Cardiac muscle cell (in vitro differentiated cells and primary cell): ENCODE results near the gene ZNF740. TPM values are rescaled to one million over a fixed set of nuclear protein-coding genes. Genes with fewer than 3 reads are reported as not detected.
A peak's percentile ranks its signal among the peaks of the same experiment; 100 is the strongest.

Source experiments
- DNase-seq, 2 donors: peaks; one replicate each; pipeline versions ENCODE4 v3.0.0 to v3.0.0-alpha.2; 2010 to 2017; ENCODE audit warnings: low read depth in 1 of 2, low spot score in 1 of 2
- H3K27ac ChIP-seq: fragments of 200-600 bp; sonication (generic); 2 replicates; pipeline ENCODE4 v1.5.1; 2016
- H3K27me3 ChIP-seq: fragments of 200-600 bp; sonication (generic); 2 replicates; pipeline ENCODE4 v1.6.0; 2016; ENCODE audit warnings: control low read depth
- H3K36me3 ChIP-seq: fragments of 200-600 bp; sonication (generic); 2 replicates; pipeline ENCODE4 v1.5.1; 2016; ENCODE audit warnings: control low read depth
- H3K4me1 ChIP-seq: fragments of 200-600 bp; sonication (generic); 2 replicates; pipeline ENCODE4 v1.8.1; 2017; ENCODE audit warnings: low read depth, mild to moderate bottlenecking, mixed run types
- H3K4me3 ChIP-seq: fragments of 200-600 bp; sonication (generic); 2 replicates; pipeline ENCODE4 v1.5.1; 2016; ENCODE audit warnings: mild to moderate bottlenecking
- H3K9me3 ChIP-seq: fragments of 200-600 bp; sonication (generic); 2 replicates; pipeline ENCODE4 v1.5.1; 2017; ENCODE audit warnings: low read depth, mild to moderate bottlenecking, control low read depth
- polyA plus RNA-seq: library from polyadenylated mRNA; unstranded; fragments of >200 nt; fragmentation: Nextera tagmentation; extraction: Ambion mirVana; gene quantifications from 2 replicates; pipeline ENCODE4 v1.2.1, GENCODE V29; 2016
- total RNA-seq: library from RNA; depleted of rRNA; stranded (reverse); fragments of >200 nt; gene quantifications from 2 replicates; pipeline ENCODE4 v1.2.3, GENCODE V29; 2016
- TF ChIP-seq, protein P1 (sequence below): IDR thresholded peaks from 2 replicates; pipeline ENCODE4 v1.5.1; 2012; ENCODE audit warnings: low read depth, mild to moderate bottlenecking, low read length

Gene ZNF740
- total and polyA plus RNA-seq, 2 experiments from 2014 or later = 4.4 to 20.5 TPM

DNA sequence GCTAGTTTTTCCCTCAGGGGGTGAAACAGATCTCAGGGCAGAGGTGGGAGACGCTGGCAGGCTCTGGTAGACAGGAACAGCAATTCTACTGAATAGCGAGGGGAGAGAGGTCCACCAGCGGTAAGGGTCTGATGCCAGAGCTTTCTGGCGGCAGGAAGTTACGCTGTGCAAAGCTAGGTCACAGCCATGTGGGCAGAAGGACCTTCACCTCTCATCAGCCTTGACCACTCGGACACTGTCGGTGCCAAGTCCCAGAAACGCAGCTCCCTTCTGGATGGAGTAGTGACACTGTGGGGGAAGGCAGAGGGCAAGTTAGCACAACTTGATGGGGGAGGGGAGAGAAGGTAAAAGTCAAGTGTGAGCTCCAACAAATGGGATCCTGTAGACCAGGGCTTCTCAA, 10.3 kb upstream of the ZNF740 start:
- H3K27me3 ChIP-seq = no peaks in the 10 kb centered on the region
- no peaks in the 10 kb centered on the region for H3K36me3 ChIP-seq
- H3K9me3 ChIP-seq = no peaks in the 10 kb centered on the region
- no peak overlapping the region for H3K27ac ChIP-seq
- peaks cover 5% of the 10 kb centered on the region for H3K4me1 ChIP-seq
- DNase-seq = no peak
- TF ChIP-seq, protein P1, sequence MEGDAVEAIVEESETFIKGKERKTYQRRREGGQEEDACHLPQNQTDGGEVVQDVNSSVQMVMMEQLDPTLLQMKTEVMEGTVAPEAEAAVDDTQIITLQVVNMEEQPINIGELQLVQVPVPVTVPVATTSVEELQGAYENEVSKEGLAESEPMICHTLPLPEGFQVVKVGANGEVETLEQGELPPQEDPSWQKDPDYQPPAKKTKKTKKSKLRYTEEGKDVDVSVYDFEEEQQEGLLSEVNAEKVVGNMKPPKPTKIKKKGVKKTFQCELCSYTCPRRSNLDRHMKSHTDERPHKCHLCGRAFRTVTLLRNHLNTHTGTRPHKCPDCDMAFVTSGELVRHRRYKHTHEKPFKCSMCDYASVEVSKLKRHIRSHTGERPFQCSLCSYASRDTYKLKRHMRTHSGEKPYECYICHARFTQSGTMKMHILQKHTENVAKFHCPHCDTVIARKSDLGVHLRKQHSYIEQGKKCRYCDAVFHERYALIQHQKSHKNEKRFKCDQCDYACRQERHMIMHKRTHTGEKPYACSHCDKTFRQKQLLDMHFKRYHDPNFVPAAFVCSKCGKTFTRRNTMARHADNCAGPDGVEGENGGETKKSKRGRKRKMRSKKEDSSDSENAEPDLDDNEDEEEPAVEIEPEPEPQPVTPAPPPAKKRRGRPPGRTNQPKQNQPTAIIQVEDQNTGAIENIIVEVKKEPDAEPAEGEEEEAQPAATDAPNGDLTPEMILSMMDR = no peak
- no peak overlapping the region for H3K4me3 ChIP-seq

DNA sequence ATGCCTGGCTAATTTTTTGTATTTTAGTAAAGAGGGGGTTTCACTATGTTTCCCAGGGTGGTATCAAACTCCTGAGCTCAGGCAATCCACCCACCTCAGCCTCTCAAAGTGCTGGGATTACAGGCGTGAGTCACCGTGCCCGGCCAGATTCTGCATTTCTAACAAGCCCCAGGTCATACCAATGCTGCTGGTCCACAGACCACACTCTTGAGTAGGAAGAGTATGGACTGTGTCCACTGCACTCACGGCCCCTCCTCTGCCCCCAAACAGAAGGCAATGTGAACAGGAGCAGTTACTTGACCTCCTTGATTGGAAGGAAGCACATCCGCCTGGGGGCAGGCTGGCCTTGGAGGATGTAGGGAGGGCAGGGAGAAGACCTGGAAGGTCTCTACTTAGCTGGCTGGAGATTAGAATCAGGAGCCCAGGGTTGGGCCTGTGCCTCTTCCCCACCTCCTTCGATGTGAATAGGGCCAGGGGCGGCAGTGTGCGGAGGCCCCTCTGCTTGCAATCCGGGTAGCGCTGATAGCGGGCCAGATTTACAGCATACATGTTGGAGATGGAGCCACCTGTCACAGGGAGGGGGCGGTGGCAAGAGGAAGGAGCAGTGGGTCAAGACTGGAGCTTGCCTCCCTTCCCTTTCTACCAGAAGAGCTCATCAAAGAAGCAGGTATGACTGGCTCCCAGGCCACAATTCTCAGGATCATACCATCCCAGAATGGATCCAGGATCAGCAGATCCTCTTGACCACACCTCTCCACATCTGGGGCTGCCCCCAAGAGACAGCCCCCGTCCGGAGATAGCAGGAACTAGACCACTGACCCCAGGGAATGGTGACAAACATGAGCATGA, 9.4 kb upstream of the ZNF740 start:
- no peaks in the 10 kb centered on the region for H3K36me3 ChIP-seq
- H3K27me3 ChIP-seq = no peaks in the 10 kb centered on the region
- H3K9me3 ChIP-seq = no peaks in the 10 kb centered on the region
- TF ChIP-seq, protein P1 = no peak
- H3K4me3 ChIP-seq = no peak overlapping the region
- DNase-seq = no peak
- peaks cover 10% of the 10 kb centered on the region for H3K4me1 ChIP-seq
- H3K27ac ChIP-seq = no peak overlapping the region

DNA sequence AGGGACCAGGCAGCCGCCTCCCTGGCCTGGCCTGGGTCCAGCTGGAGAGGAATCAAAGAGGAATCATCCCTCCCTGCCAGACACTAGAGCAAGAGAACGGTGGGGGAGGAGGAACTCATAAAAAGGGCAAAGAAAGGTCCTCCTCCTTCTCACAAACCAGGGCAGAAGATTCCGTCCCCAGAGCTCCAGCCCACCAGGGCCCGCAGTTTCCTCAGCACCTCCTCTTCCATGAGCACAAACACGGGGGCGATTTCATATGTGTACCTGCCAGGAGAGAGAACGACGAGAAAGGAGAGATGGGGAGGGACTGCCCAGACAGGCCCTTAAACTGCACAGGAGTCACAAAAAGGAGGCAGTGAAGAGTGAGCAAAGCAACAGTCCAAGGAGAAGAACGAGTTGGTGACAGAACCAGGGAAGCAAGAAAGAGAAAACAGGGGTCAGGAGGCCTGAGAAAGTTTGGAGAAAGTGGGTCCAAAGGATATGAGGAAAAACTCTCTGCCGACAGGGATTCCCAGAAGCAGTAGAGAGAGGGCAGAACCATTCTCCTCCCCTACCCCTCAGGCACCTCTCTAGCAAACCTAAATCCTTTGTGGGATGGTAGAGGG, 8.7 kb upstream of the ZNF740 start:
- DNase-seq = no peak
- Histone ChIP-seq H3K27ac (no peak overlapping the region), H3K36me3 (no peaks in the 10 kb centered on the region)

DNA sequence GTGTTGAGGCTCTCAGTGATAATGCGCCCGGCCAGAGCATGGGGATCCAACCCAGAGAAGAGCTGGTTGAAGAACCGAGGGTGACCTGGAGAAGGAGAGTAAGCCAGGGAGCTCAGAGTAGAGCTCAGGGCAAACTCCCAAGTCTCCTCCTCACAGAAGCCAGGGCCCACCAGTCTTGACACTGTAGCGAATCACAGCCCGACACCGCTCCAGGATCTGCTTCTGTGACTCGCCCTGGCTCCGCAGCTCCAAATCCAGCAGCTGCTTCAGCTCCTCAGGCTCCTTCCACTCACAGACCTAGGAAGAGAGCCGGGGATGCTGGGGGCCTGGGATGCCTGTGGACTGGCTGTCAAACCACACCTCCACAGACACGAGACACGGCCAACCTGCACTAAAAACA, 8.2 kb upstream of the ZNF740 start:
- H3K27me3 ChIP-seq = no peaks in the 10 kb centered on the region
- peaks cover 10% of the 10 kb centered on the region for H3K4me1 ChIP-seq
- peak in 1 of 2 donors; percentile 68 for DNase-seq
- H3K36me3 ChIP-seq = no peaks in the 10 kb centered on the region
- H3K9me3 ChIP-seq = no peaks in the 10 kb centered on the region
- H3K4me3 ChIP-seq = no peak overlapping the region
- H3K27ac ChIP-seq = no peak overlapping the region
- TF ChIP-seq, protein P1 = no peak

More for the DNA sequence above, 8.7 kb upstream of the ZNF740 start:
- peaks cover 10% of the 10 kb centered on the region for H3K4me1 ChIP-seq
- TF ChIP-seq, protein P1 = no peak
- H3K9me3 ChIP-seq = no peaks in the 10 kb centered on the region
- H3K27me3 ChIP-seq = no peaks in the 10 kb centered on the region
- no peak overlapping the region for H3K4me3 ChIP-seq

DNA sequence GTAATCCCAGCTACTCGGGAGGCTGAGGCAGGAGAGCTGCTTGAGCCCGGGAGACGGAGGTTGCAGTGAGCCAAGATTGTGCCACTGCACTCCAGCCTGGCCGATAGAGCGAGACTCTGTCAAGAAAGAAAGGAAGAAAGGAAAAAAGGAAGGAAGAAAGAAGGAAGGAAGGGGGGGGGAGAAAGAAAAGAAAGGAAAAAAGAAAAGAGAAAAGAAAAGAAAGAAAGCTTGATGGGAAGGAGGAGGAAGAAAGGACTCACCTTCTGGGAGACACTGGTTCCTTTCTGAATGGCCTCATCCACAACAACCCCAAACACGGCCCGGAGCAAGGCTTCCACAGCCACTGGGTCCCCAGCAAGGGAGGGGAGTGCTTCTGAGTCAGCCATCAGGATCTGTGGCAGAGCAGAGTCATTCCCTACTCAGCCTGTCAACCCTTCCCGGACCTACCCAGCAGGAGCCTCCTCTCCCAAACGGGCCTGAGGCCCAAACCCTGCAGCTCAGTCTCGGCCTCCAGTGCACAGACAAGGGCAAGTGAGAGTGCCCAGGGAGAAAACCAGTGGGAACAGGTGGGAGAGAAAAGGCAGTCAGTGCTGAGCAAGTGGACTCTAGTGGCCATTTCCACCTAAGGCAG, 7.3 kb upstream of the ZNF740 start:
- Histone ChIP-seq H3K9me3 (no peaks in the 10 kb centered on the region), H3K4me3 (no peak overlapping the region), H3K4me1 (peaks cover 10% of the 10 kb centered on the region), H3K27ac (no peak overlapping the region), H3K27me3 (no peaks in the 10 kb centered on the region), H3K36me3 (no peaks in the 10 kb centered on the region)
- TF ChIP-seq, protein P1 = no peak
- DNase-seq = no peak
